Peyer's patch (tissue), 4 donors: Measurements from ENCODE around the gene XYLB. TPM values are rescaled to one million over a fixed set of nuclear protein-coding genes. Genes with fewer than 3 reads are reported as not detected.

Experiments used
- DNase-seq, 3 donors: peaks; one replicate each; pipeline ENCODE4 v3.0.0-alpha.2; 2017 to 2019
- H3K27ac ChIP-seq, 4 donors: fragments of 200-600 bp; sonication (generic); one replicate each; pipeline ENCODE4 v1.5.1; 2016 to 2019
- H3K27me3 ChIP-seq, 2 donors: fragments of 200-600 bp; sonication (generic); one replicate each; pipeline ENCODE4 v1.5.1; 2019
- H3K36me3 ChIP-seq, 3 donors: fragments of 200-600 bp; sonication (generic); one replicate each; pipeline ENCODE4 v1.5.1; 2016 to 2019
- H3K4me1 ChIP-seq, 4 donors: fragments of 200-600 bp; sonication (generic); one replicate each; pipeline ENCODE4 v1.5.1; 2016 to 2019
- H3K4me3 ChIP-seq, 4 donors: fragments of 200-600 bp; sonication (generic); 1 replicate in 3 of 4; 2 replicates in 1 of 4; pipeline ENCODE4 v1.5.1; 2016 to 2019; ENCODE audit warnings: mild to moderate bottlenecking in 1 of 4
- H3K9me3 ChIP-seq, 4 donors: fragments of 200-600 bp; sonication (generic); one replicate each; pipeline ENCODE4 v1.5.1; 2016 to 2019; ENCODE audit warnings: mild to moderate bottlenecking in 1 of 4
- POLR2A ChIP-seq, 2 donors: fragments of 450-650 bp; IDR thresholded peaks; one replicate each; pipeline ENCODE4 v1.5.1; 2017; ENCODE audit warnings: antibody characterized with exemption in 2 of 2, mild to moderate bottlenecking in 2 of 2, moderate library complexity in 2 of 2
- total RNA-seq, 4 donors: library from RNA; depleted of rRNA; stranded (reverse); fragments of >200 nt; gene quantifications; one replicate each; pipeline ENCODE4 v1.1.0, GENCODE V29; 2016
- TF ChIP-seq, protein P1 (sequence below), 6 experiments: fragments of 450-650 bp in 4 of 6; fragments of 200-600 bp in 2 of 6; sonication (generic) in 1 of 6; IDR thresholded peaks; one replicate each; pipeline ENCODE4 v1.5.1; 2017 to 2019; ENCODE audit warnings: antibody characterized with exemption in 6 of 6, mild to moderate bottlenecking in 3 of 6, moderate library complexity in 1 of 6

Gene XYLB
- total RNA-seq, 4 donors from 2014 or later = 7.4 to 39.6 (median 18.2) TPM

DNA sequence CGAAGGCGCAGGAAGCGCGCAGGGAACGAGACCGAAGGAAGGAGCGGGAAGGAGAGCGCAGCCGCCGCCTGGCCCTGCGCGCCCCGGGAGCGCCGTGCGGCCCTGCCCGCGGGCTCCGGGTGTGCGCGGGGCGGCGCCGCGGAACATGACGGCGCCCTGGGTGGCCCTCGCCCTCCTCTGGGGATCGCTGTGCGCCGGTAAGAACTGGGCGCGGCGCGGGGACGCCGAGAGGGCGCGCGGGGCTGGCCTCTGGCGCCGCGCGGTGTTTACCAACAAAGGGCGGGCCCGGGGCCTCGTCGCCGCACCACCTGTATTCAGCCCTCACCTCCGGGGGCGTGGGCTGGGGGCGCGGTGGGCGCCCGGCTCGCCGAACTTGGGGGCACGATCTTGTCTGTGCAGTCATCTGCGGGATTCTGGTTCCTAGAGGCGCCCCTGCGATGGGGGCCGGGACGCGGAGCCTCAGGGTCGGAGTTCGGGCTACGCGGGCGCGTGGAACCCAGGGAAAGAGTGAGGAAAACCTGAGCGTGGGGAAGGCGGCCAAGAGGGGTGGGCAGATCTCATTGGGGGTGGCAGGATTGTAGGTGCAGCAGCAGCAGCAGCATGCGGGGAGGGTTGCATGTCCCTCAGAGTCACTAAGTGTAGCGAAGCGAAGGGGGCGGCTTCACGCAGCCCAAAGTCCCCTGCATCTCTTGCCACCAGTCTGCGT, 107.7 kb downstream of the XYLB start:
- Histone ChIP-seq H3K27ac (peak overlapping the region; percentile 58 to 94 (median 80)), H3K4me1 (peaks cover 0 to 16% (median 6%) of the 10 kb centered on the region in 4 donors), H3K9me3 (no peaks in the 10 kb centered on the region), H3K36me3 (no peaks in the 10 kb centered on the region), H3K4me3 (peak overlapping the region; percentile 68 to 94 (median 76)), H3K27me3 (no peaks in the 10 kb centered on the region)
- TF ChIP-seq, protein P1, sequence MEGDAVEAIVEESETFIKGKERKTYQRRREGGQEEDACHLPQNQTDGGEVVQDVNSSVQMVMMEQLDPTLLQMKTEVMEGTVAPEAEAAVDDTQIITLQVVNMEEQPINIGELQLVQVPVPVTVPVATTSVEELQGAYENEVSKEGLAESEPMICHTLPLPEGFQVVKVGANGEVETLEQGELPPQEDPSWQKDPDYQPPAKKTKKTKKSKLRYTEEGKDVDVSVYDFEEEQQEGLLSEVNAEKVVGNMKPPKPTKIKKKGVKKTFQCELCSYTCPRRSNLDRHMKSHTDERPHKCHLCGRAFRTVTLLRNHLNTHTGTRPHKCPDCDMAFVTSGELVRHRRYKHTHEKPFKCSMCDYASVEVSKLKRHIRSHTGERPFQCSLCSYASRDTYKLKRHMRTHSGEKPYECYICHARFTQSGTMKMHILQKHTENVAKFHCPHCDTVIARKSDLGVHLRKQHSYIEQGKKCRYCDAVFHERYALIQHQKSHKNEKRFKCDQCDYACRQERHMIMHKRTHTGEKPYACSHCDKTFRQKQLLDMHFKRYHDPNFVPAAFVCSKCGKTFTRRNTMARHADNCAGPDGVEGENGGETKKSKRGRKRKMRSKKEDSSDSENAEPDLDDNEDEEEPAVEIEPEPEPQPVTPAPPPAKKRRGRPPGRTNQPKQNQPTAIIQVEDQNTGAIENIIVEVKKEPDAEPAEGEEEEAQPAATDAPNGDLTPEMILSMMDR (IDR thresholded peaks at IDR 0.05) = peak in 2 of 6 experiments; percentile 13 to 21
- peak; percentile 41 to 86 for TF ChIP-seq POLR2A (IDR thresholded peaks at IDR 0.05)
- peak in 2 of 3 donors; percentile 73 to 84 for DNase-seq

DNA sequence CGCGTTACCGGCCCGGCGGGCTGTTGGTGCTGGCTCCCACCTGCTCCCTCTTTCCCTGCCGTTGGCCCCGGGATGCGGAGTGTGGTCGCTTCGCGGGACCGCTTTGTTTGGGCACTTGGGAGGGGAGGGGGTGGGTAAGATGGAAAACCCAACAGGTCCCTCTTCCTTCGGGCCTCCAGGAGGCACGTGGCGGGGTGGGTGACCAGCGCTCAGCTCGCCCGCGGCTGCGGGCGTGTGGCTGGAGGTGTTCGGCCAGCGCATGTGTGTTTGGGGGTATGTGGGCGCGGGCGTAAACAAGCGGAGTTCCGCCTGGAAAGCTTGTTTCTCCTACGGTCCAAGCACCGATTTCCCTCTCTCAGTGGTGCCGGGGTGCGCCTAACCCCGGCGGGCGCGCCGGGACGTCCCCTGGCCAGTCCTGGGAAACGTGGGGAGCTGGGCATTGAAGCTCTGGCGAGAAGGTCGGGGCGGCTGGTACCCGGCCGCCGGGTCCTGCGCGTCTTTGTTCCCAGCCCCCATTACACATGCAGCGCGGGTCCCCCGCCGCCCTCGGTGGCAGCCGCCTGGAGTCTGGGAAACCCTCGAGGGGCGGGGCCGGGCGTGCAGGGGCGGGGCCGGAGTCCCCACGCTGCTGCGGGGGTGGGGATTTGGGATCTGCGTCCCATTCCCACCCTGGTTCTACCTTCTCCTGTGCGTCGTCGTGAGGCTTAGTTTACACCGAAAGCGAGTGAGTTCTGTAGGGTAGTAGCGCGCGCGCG, 108.5 kb downstream of the XYLB start:
- Histone ChIP-seq H3K27me3 (no peaks in the 10 kb centered on the region), H3K4me3 (peak overlapping the region; percentile 68 to 94 (median 76)), H3K9me3 (no peaks in the 10 kb centered on the region), H3K36me3 (no peaks in the 10 kb centered on the region), H3K4me1 (peaks cover 0 to 20% (median 6%) of the 10 kb centered on the region in 4 donors), H3K27ac (peak overlapping the region; percentile 58 to 94 (median 80))
- peak in 1 of 2 donors; percentile 54 for TF ChIP-seq POLR2A (IDR thresholded peaks at IDR 0.05)
- TF ChIP-seq, protein P1 (IDR thresholded peaks at IDR 0.05) = no peak
- peak; percentile 34 to 88 (median 83) for DNase-seq

DNA sequence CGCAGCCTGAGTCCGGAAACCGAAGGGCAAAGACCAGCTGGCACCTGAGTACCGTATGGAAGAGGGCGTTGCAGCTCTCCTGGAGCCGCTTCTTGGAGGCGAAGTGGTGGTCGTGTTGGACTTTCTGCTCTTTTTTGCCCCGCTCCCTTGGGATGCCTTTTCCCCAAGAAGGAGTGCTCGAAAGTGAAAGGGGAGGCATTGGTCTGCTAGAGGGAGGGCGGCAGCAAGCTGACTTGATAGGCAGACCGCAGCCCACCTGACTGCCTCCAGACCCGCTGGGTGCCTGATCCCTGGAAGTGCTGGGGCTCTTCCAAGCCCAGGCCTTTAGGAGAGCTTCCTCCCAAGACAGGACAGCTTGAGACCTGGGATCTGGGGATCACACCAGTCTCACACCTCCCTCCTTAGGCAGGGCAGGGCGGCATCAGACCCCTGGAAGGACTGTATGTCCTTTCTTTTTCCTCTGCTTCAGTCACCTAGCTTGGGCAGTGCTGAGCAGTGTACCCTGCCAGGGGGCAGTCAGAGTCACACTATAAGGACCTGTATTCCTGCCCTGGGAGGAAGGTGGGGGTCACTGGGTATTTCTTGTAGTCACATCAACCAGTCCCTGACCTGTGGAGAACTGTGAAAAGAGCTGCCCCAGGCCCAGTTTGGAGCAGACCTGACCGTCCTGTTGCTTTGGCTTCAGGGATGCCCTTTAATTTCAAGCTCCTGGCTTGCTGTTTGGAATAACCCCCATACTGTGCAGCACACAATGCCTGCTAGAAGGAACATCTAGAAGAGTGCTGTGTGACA, 109.2 kb downstream of the XYLB start:
- DNase-seq = no peak
- H3K4me3 ChIP-seq = peak overlapping the region; percentile 68 to 94 (median 76)
- no peaks in the 10 kb centered on the region for H3K36me3 ChIP-seq
- H3K9me3 ChIP-seq = no peaks in the 10 kb centered on the region
- H3K4me1 ChIP-seq = peaks cover 0 to 25% (median 6%) of the 10 kb centered on the region in 4 donors
- TF ChIP-seq POLR2A (IDR thresholded peaks at IDR 0.05) = no peak
- TF ChIP-seq, protein P1 (IDR thresholded peaks at IDR 0.05) = no peak
- no peaks in the 10 kb centered on the region for H3K27me3 ChIP-seq
- H3K27ac ChIP-seq = peak overlapping the region; percentile 58 to 94 (median 80)

DNA sequence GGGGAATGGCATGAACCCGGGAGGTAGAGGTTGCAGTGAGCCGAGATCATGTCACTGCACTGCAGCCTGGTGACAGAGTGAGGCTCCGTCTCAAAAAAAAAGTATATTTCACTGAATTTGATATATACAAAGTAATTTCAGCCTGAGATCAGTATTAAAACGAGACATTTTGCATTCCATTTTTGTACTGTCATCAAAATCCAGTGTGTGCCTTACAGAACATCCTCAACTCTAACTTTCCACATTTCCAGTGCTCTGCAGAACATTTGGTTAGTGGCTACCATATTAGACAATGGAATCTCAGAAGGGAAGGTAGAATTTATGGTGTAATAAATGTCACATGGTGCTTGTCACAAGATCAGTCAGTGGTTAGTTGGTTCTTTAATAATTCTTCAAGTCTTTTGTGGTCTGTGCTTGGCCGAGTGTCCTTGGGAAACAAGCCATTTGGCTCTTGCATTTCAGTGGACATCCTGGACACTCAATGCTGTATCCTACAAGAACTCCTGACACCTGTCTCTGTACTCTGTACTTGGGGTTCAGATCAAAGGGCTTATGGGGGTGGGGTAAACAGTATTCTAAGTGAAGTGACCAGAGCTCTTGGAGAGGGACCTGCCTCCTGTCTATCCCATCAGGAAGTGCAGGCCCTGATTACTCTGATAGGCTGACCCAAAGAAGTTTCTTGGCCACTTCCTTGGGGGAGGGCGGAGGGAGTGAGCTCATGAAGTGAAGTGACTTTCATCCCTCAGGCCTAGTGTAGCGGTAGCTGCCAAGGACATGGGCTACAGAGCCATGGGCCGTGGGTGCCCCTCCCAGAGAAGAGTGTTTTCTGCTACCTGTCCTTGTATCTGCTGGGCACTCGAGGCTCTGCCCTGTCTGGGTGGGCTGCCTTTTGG, 110.8 kb downstream of the XYLB start:
- H3K4me1 ChIP-seq = peaks cover 0 to 31% (median 6%) of the 10 kb centered on the region in 4 donors

More for the DNA sequence above, 110.8 kb downstream of the XYLB start:
- H3K36me3 ChIP-seq = no peaks in the 10 kb centered on the region
- no peak overlapping the region for H3K4me3 ChIP-seq
- peaks cover 0 to 4% (median 0%) of the 10 kb centered on the region in 4 donors for H3K9me3 ChIP-seq
- no peak overlapping the region for H3K27ac ChIP-seq
- no peaks in the 10 kb centered on the region for H3K27me3 ChIP-seq
- TF ChIP-seq POLR2A (IDR thresholded peaks at IDR 0.05) = no peak
- TF ChIP-seq, protein P1 (IDR thresholded peaks at IDR 0.05) = peak in 2 of 6 experiments; percentile 38 to 39
- DNase-seq = no peak
